Sigmoid colon (tissue), 7 donors: Measurements from ENCODE around the gene AFAP1. TPM values are rescaled to one million over a fixed set of nuclear protein-coding genes. Genes with fewer than 3 reads are reported as not detected.

Experiments used
- DNase-seq: peaks from one replicate; pipeline ENCODE4 v3.0.0-alpha.2; 2019
- H3K27ac ChIP-seq, 4 donors: fragments of 200-600 bp; sonication (generic); one replicate each; pipeline ENCODE4 v1.5.1; 2016 to 2019; ENCODE audit warnings: mild to moderate bottlenecking in 1 of 4
- H3K27me3 ChIP-seq, 3 donors: fragments of 200-600 bp; sonication (generic); one replicate each; pipeline ENCODE4 v1.5.1; 2019; ENCODE audit warnings: mild to moderate bottlenecking in 1 of 3
- H3K36me3 ChIP-seq, 4 donors: fragments of 200-600 bp; sonication (generic); one replicate each; pipeline ENCODE4 v1.5.1; 2016 to 2019
- H3K4me1 ChIP-seq, 4 donors: fragments of 200-600 bp; sonication (generic); one replicate each; pipeline ENCODE4 v1.5.1; 2017 to 2019
- H3K4me3 ChIP-seq, 4 donors: fragments of 200-600 bp; sonication (generic); one replicate each; pipeline ENCODE4 v1.5.1; 2017 to 2019; ENCODE audit warnings: mild to moderate bottlenecking in 2 of 4, moderate library complexity in 1 of 4
- H3K9me3 ChIP-seq, 4 donors: fragments of 200-600 bp in 3 of 4; sonication (generic) in 3 of 4; one replicate each; pipeline versions ENCODE4 v1.5.1 to v1.6.1; 2013 to 2019
- EP300 ChIP-seq, 4 donors: sonication (generic); formaldehyde crosslinking; IDR thresholded peaks; one replicate each; pipeline ENCODE4 v1.6.1; 2017; ENCODE audit warnings: antibody characterized with exemption in 4 of 4
- POLR2A ChIP-seq, 2 donors: fragments of 450-650 bp; IDR thresholded peaks; one replicate each; pipeline ENCODE4 v1.6.1; 2016; ENCODE audit warnings: antibody characterized with exemption in 2 of 2, mild to moderate bottlenecking in 2 of 2, moderate library complexity in 2 of 2
- POLR2AphosphoS5 ChIP-seq, 4 donors: sonication (generic); formaldehyde crosslinking; IDR thresholded peaks; one replicate each; pipeline ENCODE4 v1.6.1; 2017; ENCODE audit warnings: antibody characterized with exemption in 4 of 4
- WGBS, 2 donors: extraction: QIAGEN DNeasy Blood & Tissue Kit; methylation state at CpG; one replicate each; pipeline ENCODE4 v1.1.7; 2013; 5-methylcytosine and 5-hydroxymethylcytosine counted together
- intact Hi-C: fragments of 100-400 bp; cut with DNase I; formaldehyde crosslinking; loops from one replicate; pipeline ENCODE4 v1.15.1; 2023
- polyA plus RNA-seq, 3 donors: library from polyadenylated mRNA; stranded (reverse); fragments of 200-250 nt; gene quantifications; one replicate each; pipeline ENCODE4 v1.2.3, GENCODE V29; 2013
- total RNA-seq, 4 donors: library from RNA; depleted of rRNA; stranded (reverse); fragments of >200 nt; gene quantifications; one replicate each; pipeline ENCODE4 v1.1.0, GENCODE V29; 2016
- TF ChIP-seq, protein P1 (sequence below), 4 experiments: fragments of 450-650 bp in 3 of 4; fragments of 200-600 bp in 1 of 4; IDR thresholded peaks; one replicate each; pipeline ENCODE4 v1.5.1; 2016 to 2019; ENCODE audit warnings: antibody characterized with exemption in 4 of 4, mild to moderate bottlenecking in 3 of 4, moderate library complexity in 2 of 4
- donor health status: healthy with polysubstance abuse.
- donor health status: Bipolar disorder and iron deficiency.
- donor health status: healthy.

AFAP1 gene
- total and polyA plus RNA-seq, 7 donors, result 7.6 to 51.3 (median 24.0) TPM

DNA sequence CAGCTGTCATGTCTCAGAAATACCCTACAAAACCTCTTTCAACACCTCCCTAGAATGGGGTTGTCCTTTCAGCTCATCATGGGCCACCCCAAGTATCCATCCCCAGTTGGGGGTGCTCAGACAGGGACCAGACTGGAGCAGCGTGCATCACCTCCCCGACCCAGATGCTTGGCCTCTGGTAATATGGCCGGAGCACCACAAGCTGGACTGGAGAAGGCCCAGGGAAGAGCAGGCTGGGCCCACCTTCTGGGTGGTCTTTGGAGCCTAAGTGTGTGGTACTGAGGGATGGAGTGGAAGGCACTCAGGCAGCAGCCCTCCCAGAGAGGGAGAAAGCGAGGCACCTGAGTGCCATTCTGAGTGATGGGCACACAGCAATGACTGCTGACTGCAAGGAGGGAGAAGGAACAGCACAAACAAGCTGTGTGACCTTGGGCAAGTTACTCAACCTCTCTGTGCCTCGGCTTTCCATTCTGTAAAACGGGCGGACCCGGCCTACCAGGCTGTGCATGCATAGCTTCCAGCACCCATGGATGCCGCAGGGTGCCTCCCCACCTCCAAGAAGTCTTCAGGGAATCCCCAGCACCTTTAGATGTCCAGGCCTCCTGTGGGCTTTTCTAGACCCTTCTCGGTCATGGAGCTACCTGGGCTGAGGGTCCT lies 228.2 kb downstream of the AFAP1 start:
- TF ChIP-seq POLR2AphosphoS5 (IDR thresholded peaks at IDR 0.05) (no peak), EP300 (IDR thresholded peaks at IDR 0.05) (no peak), POLR2A (IDR thresholded peaks at IDR 0.05) (no peak)
- TF ChIP-seq, protein P1, sequence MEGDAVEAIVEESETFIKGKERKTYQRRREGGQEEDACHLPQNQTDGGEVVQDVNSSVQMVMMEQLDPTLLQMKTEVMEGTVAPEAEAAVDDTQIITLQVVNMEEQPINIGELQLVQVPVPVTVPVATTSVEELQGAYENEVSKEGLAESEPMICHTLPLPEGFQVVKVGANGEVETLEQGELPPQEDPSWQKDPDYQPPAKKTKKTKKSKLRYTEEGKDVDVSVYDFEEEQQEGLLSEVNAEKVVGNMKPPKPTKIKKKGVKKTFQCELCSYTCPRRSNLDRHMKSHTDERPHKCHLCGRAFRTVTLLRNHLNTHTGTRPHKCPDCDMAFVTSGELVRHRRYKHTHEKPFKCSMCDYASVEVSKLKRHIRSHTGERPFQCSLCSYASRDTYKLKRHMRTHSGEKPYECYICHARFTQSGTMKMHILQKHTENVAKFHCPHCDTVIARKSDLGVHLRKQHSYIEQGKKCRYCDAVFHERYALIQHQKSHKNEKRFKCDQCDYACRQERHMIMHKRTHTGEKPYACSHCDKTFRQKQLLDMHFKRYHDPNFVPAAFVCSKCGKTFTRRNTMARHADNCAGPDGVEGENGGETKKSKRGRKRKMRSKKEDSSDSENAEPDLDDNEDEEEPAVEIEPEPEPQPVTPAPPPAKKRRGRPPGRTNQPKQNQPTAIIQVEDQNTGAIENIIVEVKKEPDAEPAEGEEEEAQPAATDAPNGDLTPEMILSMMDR (IDR thresholded peaks at IDR 0.05), result no peak
- Histone ChIP-seq H3K4me1 (no peaks in the 10 kb centered on the region), H3K4me3 (no peak overlapping the region), H3K27me3 (no peaks in the 10 kb centered on the region), H3K9me3 (peaks cover 0 to 3% (median 0%) of the 10 kb centered on the region in 4 donors), H3K36me3 (no peaks in the 10 kb centered on the region), H3K27ac (no peak overlapping the region)
- intact Hi-C loops, result no loop called here
- WGBS, 2 donors, result 89 to 91% methylated on average over 10 of the region's 10 CpGs
- no peak for DNase-seq

DNA sequence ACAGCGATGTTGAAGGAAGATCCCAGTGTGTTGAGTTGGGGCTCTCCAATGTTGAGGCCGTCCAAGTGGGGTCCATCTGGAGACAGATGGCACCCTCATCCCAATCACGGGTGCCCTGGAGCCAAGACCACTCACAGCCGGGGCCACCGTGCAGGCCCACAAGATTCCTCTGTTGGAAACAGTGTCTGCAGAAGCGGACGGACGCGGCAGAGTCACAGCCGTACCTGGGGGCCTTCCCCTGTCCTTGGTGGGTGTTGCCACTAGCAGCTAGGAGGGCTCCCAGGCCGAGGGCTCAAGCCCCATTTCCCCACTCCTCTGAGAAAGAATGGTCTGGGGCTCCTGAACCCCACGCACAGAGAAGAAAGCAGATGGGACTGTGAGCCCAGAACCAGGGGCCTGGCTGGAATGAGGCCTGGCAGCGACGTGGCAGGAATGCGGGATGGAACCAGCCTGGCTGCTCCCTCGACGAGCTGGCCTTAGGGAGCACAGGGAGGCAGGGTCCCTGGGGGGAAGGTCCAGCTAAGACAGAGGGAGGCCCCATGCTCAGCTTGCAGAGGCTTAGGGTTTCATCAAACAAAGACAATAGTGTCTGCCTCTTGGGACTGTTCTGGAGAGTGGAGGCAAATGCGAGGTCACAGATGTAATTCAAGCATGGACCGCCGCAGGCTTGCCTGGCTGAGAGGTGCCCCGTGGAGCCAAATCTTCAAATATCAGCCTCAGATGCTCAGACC lies 228.9 kb downstream of the AFAP1 start:
- WGBS, 2 donors, result 88% methylated on average over 21 of the region's 21 CpGs
- Histone ChIP-seq H3K36me3 (no peaks in the 10 kb centered on the region), H3K27ac (no peak overlapping the region), H3K4me3 (no peak overlapping the region), H3K9me3 (peaks cover 0 to 3% (median 0%) of the 10 kb centered on the region in 4 donors), H3K4me1 (no peaks in the 10 kb centered on the region), H3K27me3 (no peaks in the 10 kb centered on the region)
- intact Hi-C loops, result no loop called here
- no peak for DNase-seq
- TF ChIP-seq EP300 (IDR thresholded peaks at IDR 0.05) (no peak), POLR2AphosphoS5 (IDR thresholded peaks at IDR 0.05) (no peak), POLR2A (IDR thresholded peaks at IDR 0.05) (no peak)
- TF ChIP-seq, protein P1 (IDR thresholded peaks at IDR 0.05), result no peak

DNA sequence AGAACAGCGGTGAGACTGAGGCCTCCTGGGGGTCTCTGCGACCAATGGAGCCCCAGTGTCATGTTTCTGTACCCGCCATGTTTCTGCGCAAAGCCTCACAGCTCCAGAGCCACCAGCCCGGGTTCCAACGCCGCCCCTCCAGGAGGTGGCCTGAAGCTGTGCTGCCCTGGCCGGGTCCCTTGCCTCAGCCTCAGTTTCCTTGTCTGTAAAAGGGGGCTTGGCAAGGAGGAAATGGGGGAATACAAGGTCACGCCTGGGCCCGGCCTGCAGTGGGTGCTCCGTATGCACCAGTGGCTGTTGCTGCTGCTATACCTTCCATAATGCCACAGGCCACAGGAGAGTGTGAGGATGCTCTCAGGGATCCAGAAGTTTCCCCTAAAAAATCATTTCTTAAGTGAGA lies 229.5 kb downstream of the AFAP1 start:
- DNase-seq, result no peak
- Histone ChIP-seq H3K9me3 (peaks cover 0 to 3% (median 0%) of the 10 kb centered on the region in 4 donors), H3K27ac (no peak overlapping the region), H3K4me1 (no peaks in the 10 kb centered on the region), H3K27me3 (no peaks in the 10 kb centered on the region), H3K36me3 (no peaks in the 10 kb centered on the region), H3K4me3 (no peak overlapping the region)
- intact Hi-C loops, result no loop called here
- 85 to 89% methylated on average over 11 of the region's 11 CpGs for WGBS, 2 donors
- TF ChIP-seq EP300 (IDR thresholded peaks at IDR 0.05) (no peak), POLR2A (IDR thresholded peaks at IDR 0.05) (no peak), POLR2AphosphoS5 (IDR thresholded peaks at IDR 0.05) (no peak)
- TF ChIP-seq, protein P1 (IDR thresholded peaks at IDR 0.05), result no peak

DNA sequence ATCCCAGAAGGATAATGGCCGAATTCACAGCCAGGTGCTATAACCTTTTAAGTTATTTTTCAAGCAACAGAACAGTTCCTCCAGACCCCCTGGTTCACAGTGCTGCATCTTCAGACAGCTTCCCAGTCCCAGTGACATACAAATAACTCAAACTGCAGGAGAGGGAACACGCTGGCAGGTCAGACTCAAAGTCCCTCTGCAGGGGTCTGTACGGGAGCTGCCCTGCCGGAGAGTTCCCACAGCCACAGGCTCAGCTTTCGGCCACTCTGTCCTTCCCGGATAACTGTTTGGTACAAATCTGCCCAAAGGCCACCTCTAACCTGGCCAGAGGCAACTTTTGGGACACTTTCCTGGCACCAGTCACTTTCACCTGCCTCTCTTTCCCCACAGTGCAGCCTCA lies 230.2 kb downstream of the AFAP1 start:
- intact Hi-C loops, result no loop called here
- no peaks in the 10 kb centered on the region for H3K27me3 ChIP-seq
- H3K4me1 ChIP-seq, result no peaks in the 10 kb centered on the region
- DNase-seq, result no peak
- H3K4me3 ChIP-seq, result no peak overlapping the region
- peaks cover 0 to 3% (median 0%) of the 10 kb centered on the region in 4 donors for H3K9me3 ChIP-seq
- no peak overlapping the region for H3K27ac ChIP-seq
- 89 to 90% methylated on average over 6 of the region's 6 CpGs for WGBS, 2 donors
- no peaks in the 10 kb centered on the region for H3K36me3 ChIP-seq
- TF ChIP-seq EP300 (IDR thresholded peaks at IDR 0.05), result no peak
- no peak for TF ChIP-seq POLR2AphosphoS5 (IDR thresholded peaks at IDR 0.05)
- TF ChIP-seq, protein P1 (IDR thresholded peaks at IDR 0.05), result no peak
- TF ChIP-seq POLR2A (IDR thresholded peaks at IDR 0.05), result no peak
